Measurements from ENCODE around the gene CCT7. TPM values are rescaled to one million over a fixed set of nuclear protein-coding genes. Genes with fewer than 3 reads are reported as not detected.

Gene CCT7
- total RNA-seq, 1 donor: 330 TPM

DNA sequence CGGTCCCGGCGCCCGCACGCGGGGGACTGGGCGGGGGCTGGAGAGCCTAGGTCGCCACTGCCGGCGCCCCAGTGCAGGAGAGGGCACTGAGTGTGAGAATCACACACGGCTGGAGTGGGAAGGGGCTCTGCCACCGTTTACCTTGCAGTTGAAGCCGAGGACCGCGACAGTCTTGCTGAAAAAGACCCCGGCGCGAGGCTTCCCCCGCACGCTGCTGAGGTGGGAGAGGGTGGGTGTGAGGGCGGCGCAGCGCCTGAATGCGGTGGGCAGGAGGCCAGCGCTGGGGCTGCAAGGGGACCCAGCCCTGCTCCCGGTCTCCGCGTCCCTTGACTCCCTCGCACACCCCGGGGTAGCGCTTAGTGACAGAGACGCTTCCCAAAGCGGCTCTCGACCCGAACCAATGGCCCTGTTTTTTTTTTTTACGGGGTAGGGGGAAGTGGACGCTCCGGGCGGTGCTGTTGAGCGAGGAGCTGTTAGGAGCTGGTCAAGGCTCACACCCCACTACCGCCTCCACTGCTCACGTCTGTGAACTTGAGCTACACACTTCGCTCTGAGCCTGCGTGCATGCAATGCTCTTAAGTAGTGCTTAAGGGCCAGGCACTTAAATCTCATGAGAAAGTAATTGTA, 30.9 kb upstream of the CCT7 start:
- DNase-seq (ENCODE audit: low read depth): peak; percentile 7
- no peak overlapping the region for H3K4me3 ChIP-seq (ENCODE audit: low read depth, low read length)
- TF ChIP-seq CTCF (IDR thresholded peaks at IDR 0.05; ENCODE audit: insufficient read depth, low read depth, low read length): no peak

DNA sequence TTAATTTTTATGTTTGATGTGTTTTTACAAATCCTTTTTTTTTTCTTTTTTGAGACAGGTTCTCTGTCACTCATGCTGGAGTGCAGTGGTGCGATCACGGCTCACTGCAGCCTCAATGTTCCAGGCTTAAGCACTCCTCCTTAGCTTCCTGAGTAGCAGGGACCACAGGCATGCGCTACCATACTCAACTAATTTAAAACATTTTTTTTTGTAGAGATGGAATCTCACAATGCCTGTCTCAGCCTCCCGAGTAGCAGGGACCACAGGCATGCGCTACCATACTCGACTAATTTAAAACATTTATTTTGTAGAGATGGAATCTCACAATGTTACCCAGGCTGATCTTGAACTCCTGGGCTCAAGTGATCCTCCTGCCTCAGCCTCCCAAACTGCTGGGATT, 28.5 kb upstream of the CCT7 start:
- TF ChIP-seq CTCF (IDR thresholded peaks at IDR 0.05; ENCODE audit: insufficient read depth, low read depth, low read length): no peak
- no peak for DNase-seq (ENCODE audit: low read depth)
- no peak overlapping the region for H3K4me3 ChIP-seq (ENCODE audit: low read depth, low read length)

DNA sequence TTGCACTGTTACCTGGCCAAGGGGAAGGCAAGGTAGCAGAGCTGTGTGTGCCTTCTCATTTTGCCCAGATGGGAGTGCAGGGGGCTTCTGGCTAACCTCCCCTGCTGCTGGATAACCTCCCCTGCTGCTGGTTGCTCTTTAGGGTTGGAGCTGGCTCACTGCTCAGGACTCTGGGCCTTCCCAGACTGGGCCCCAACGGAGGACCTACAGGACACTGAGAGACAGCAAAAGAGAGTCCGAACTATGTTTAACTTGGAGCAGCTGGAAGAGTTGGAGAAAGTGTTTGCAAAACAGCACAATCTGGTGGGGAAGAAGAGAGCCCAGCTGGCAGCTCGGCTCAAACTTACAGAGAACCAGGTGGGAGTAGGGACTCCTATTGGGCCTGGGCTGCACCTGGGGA, 25.9 kb upstream of the CCT7 start:
- TF ChIP-seq CTCF (IDR thresholded peaks at IDR 0.05; ENCODE audit: insufficient read depth, low read depth, low read length): no peak
- DNase-seq (ENCODE audit: low read depth): no peak

DNA sequence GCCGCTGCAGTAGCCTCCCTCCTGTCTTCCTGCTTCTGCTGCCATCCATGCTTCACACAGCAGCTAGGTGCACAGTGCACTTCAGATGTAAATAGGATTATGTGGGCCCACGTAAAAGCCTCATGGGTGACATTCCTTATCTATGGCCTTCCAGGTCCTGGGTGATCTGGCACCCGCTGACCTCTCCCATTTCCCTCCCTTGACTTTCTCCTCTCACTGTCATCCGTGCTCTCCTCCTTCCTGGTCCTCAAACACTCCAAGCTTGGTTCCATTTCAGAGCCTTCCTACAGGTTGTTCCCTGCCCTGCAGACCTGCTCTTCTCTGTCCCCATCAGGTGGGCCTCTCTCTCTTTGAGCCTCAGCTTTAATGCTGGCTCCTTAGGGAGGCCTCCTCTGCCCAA, 24.1 kb upstream of the CCT7 start:
- no peak for DNase-seq (ENCODE audit: low read depth)
- no peak for TF ChIP-seq CTCF (IDR thresholded peaks at IDR 0.05; ENCODE audit: insufficient read depth, low read depth, low read length)
- no peak overlapping the region for H3K4me3 ChIP-seq (ENCODE audit: low read depth, low read length)

More for the DNA sequence above, 25.9 kb upstream of the CCT7 start:
- H3K4me3 ChIP-seq (ENCODE audit: low read depth, low read length): no peak overlapping the region

GRCh38 chr2:73210696-73211095, 23.4 kb upstream of the CCT7 start:
- H3K4me3 ChIP-seq (ENCODE audit: low read depth, low read length): no peak overlapping the region
- DNase-seq (ENCODE audit: low read depth): no peak
- TF ChIP-seq CTCF (IDR thresholded peaks at IDR 0.05; ENCODE audit: insufficient read depth, low read depth, low read length): no peak

GRCh38 chr2:73212098-73212447, 22.0 kb upstream of the CCT7 start:
- no peak overlapping the region for H3K4me3 ChIP-seq (ENCODE audit: low read depth, low read length)
- DNase-seq (ENCODE audit: low read depth): no peak
- no peak for TF ChIP-seq CTCF (IDR thresholded peaks at IDR 0.05; ENCODE audit: insufficient read depth, low read depth, low read length)
